SU-DHL-6 (cell line): ENCODE data around the gene SLC6A4.
A peak's percentile ranks its signal among the peaks of the same experiment; 100 is the strongest.

Experiments used
- H2AFZ ChIP-seq: fragments of 200-600 bp; sonication (generic); 2 replicates; pipeline ENCODE4 v1.6.1; 2014; ENCODE audit warnings: low read depth, mild to moderate bottlenecking, moderate library complexity, mixed read lengths, antibody characterized with exemption, low read length; ENCODE audit not compliant: severe bottlenecking
- H3F3A ChIP-seq: fragments of 200-600 bp; shearing (Covaris generic); 2 replicates; pipeline ENCODE4 v1.6.0; 2016; ENCODE audit warnings: antibody characterized with exemption, mild to moderate bottlenecking; ENCODE audit not compliant: insufficient read depth
- H3K27ac ChIP-seq: fragments of 200-600 bp; sonication (generic); 2 replicates; pipeline ENCODE4 v1.5.1; 2016; ENCODE audit warnings: low read depth, mild to moderate bottlenecking, low read length, moderate library complexity, mixed read lengths
- H3K27me3 ChIP-seq: fragments of 200-600 bp; sonication (generic), shearing (Covaris generic); 2 replicates; pipeline ENCODE4 v1.6.0; 2014; ENCODE audit warnings: mild to moderate bottlenecking, low read length
- H3K36me3 ChIP-seq: fragments of 200-600 bp; sonication (generic); 2 replicates; pipeline ENCODE4 v1.6.1; 2014; ENCODE audit warnings: mild to moderate bottlenecking, low read length, mixed read lengths
- H3K4me2 ChIP-seq: fragments of 300-600, 200-600 bp; shearing (Covaris generic), sonication (generic); 2 replicates; pipeline ENCODE4 v1.6.0; 2014; ENCODE audit warnings: low read length, low read depth, mild to moderate bottlenecking; ENCODE audit not compliant: poor library complexity, severe bottlenecking
- H3K4me3 ChIP-seq: fragments of 200-600 bp; sonication (generic); 2 replicates; pipeline ENCODE4 v1.5.1; 2014; ENCODE audit warnings: antibody characterized with exemption, low read length, mild to moderate bottlenecking, mixed read lengths; ENCODE audit not compliant: insufficient read depth, poor library complexity, severe bottlenecking
- H3K79me2 ChIP-seq: fragments of 200-600 bp; sonication (generic); 2 replicates; pipeline ENCODE4 v1.6.1; 2014; ENCODE audit warnings: mild to moderate bottlenecking, low read length, moderate library complexity; ENCODE audit not compliant: insufficient read depth
- H3K9ac ChIP-seq: fragments of 200-600 bp; sonication (generic); 2 replicates; pipeline ENCODE4 v1.7.0; 2014; ENCODE audit warnings: mild to moderate bottlenecking, low read length
- H3K9me2 ChIP-seq: fragments of 200-600 bp; sonication (generic); replicated peaks from 2 replicates; pipeline ENCODE4 v1.6.1; 2014; ENCODE audit warnings: low read length; ENCODE audit not compliant: insufficient read depth
- H3K9me3 ChIP-seq: fragments of 200-600 bp; sonication (generic); 2 replicates; pipeline ENCODE4 v1.6.1; 2014; ENCODE audit warnings: low read length, mixed read lengths; ENCODE audit not compliant: insufficient read depth
- H4K20me1 ChIP-seq: fragments of 200-600 bp; sonication (generic); 2 replicates; pipeline ENCODE4 v1.6.1; 2014; ENCODE audit warnings: low read depth, mild to moderate bottlenecking, antibody characterized with exemption, low read length, moderate library complexity, mixed read lengths
- CTCF ChIP-seq: fragments of 200-600 bp; sonication (generic); IDR thresholded peaks from one replicate; pipeline ENCODE4 v1.5.1; 2017; ENCODE audit warnings: antibody characterized with exemption, mild to moderate bottlenecking, low read length, moderate library complexity; ENCODE audit not compliant: insufficient read depth, poor library complexity, severe bottlenecking
- EZH2phosphoT487 ChIP-seq: fragments of 200-600 bp; sonication (generic), shearing (Covaris generic); conservative IDR thresholded peaks from 2 replicates; pipeline ENCODE4 v1.6.1; 2018; ENCODE audit warnings: mild to moderate bottlenecking, antibody characterized with exemption, low read length, moderate library complexity, mixed read lengths

The SLC6A4 gene

GRCh38 chr17:30165147-30165546, 70.3 kb downstream of the SLC6A4 start:
- no peak overlapping the region for H3K4me3 ChIP-seq
- no peaks in the 10 kb centered on the region for H3K27me3 ChIP-seq
- H3K9me3 ChIP-seq, result peaks cover 6% of the 10 kb centered on the region; the same call in 1 of the 2 replicates
- H3K4me2 ChIP-seq, result peak overlapping the region; percentile 53
- H3K36me3 ChIP-seq, result peaks cover 19% of the 10 kb centered on the region
- no peak overlapping the region for H2AFZ ChIP-seq
- peak overlapping the region; percentile 57 for H3K27ac ChIP-seq
- 0 out of 2 replicates have a peak overlapping the region, but pooled peaks have one; percentile 0 for H3K9ac ChIP-seq
- H3K79me2 ChIP-seq, result peaks cover 40% of the 10 kb centered on the region
- no peaks in the 10 kb centered on the region for H3K9me2 ChIP-seq
- H4K20me1 ChIP-seq, result 0 out of 2 replicates have a peak, but pooled peaks cover 4% of the 10 kb centered on the region
- TF ChIP-seq CTCF, result no peak
- no peak for TF ChIP-seq EZH2phosphoT487
- peaks cover 35% of the 10 kb centered on the region for H3F3A ChIP-seq

DNA sequence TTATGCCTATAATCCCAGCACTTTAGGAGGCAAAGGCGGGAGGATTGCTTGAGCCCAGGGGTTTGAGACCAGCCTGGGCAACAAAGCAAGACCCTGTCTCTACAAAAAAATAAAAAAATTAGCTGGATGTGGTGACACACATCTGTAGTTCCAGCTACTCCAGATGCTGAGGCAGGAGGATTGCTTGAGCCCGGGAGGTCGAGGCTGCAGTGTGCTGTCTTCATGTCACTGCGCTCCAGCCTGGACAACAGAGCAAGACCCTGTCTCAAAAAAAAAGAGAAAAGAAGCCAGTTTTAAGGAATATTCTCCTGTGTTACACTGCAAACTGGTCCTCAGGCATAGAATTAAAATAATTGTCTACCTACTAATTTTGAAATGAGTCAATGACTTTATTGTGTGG, 71.0 kb downstream of the SLC6A4 start:
- H3K9me2 ChIP-seq, result no peaks in the 10 kb centered on the region
- H3K9ac ChIP-seq, result no peak overlapping the region
- no peaks in the 10 kb centered on the region for H3K27me3 ChIP-seq
- peaks cover 35% of the 10 kb centered on the region for H3F3A ChIP-seq
- H3K9me3 ChIP-seq, result peaks cover 12% of the 10 kb centered on the region; the same call in 1 of the 2 replicates
- TF ChIP-seq EZH2phosphoT487 (no peak), CTCF (no peak)
- H3K4me3 ChIP-seq, result no peak overlapping the region
- peaks cover 46% of the 10 kb centered on the region for H3K79me2 ChIP-seq
- peak overlapping the region; percentile 53 for H3K4me2 ChIP-seq
- H4K20me1 ChIP-seq, result 0 out of 2 replicates have a peak, but pooled peaks cover 4% of the 10 kb centered on the region
- peak overlapping the region; percentile 57; the same call in 1 of the 2 replicates for H3K27ac ChIP-seq
- H3K36me3 ChIP-seq, result peaks cover 21% of the 10 kb centered on the region
- H2AFZ ChIP-seq, result no peak overlapping the region

DNA sequence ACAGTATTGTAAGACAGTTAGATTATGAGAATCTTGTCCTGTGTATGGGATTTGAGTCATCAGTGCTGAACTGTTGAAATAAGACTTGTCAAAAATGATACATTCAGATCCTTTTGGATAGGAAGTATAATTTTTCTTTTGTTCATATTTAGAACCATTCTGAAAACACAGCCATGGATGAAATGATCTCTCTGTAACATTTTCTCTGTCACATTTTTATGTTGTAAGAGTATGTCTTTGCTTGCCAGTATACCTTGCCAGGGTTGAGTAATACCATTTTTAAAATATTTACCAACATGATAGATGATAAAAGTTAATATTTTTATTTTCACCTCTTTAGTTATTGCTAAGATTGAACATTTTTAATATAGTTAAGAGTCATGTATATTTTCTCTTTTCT, 73.9 kb downstream of the SLC6A4 start:
- no peak for TF ChIP-seq CTCF
- TF ChIP-seq EZH2phosphoT487, result no peak
- H3K36me3 ChIP-seq, result peaks cover 38% of the 10 kb centered on the region
- H3K9me2 ChIP-seq, result no peaks in the 10 kb centered on the region
- no peaks in the 10 kb centered on the region for H3K27me3 ChIP-seq
- peaks cover 16% of the 10 kb centered on the region; the same call in 1 of the 2 replicates for H3K9me3 ChIP-seq
- H4K20me1 ChIP-seq, result 0 out of 2 replicates have a peak, but pooled peaks cover 4% of the 10 kb centered on the region
- no peak overlapping the region for H3K27ac ChIP-seq
- no peak overlapping the region for H3K4me3 ChIP-seq
- H3K4me2 ChIP-seq, result no peak overlapping the region
- peaks cover 26% of the 10 kb centered on the region for H3F3A ChIP-seq
- H3K9ac ChIP-seq, result no peak overlapping the region
- H2AFZ ChIP-seq, result no peak overlapping the region
- peaks cover 70% of the 10 kb centered on the region for H3K79me2 ChIP-seq
